Natural killer cell (primary cell): ENCODE results near the gene CCDC178. TPM values are rescaled to one million over a fixed set of nuclear protein-coding genes. Genes with fewer than 3 reads are reported as not detected.

Experiments used
- ATAC-seq, 3 donors: fragments of 150-1000 bp in 2 of 3; fragments of 200-7000 bp in 1 of 3; cut with Tn5 transposase; 1 replicate in 1 of 3; 2 replicates in 2 of 3; pipeline ENCODE4 v1.10.0; 2021; ENCODE audit warnings: mild to moderate bottlenecking in 2 of 3, moderate library complexity in 2 of 3
- DNase-seq, 2 donors: peaks; one replicate each; pipeline versions ENCODE4 v3.0.0 to v3.0.0-alpha.2; 2013 to 2021; ENCODE audit warnings: mixed read lengths in 1 of 2
- H3K27ac ChIP-seq: one replicate; pipeline ENCODE4 v1.5.1; 2013; ENCODE audit warnings: mild to moderate bottlenecking, low read length
- H3K27me3 ChIP-seq: one replicate; pipeline ENCODE4 v1.6.1; 2013; ENCODE audit warnings: low read length; ENCODE audit not compliant: control insufficient read depth, insufficient read depth
- H3K36me3 ChIP-seq: one replicate; pipeline ENCODE4 v1.6.1; 2013; ENCODE audit warnings: low read length; ENCODE audit not compliant: control insufficient read depth, insufficient read depth
- H3K4me1 ChIP-seq: one replicate; pipeline ENCODE4 v1.6.1; 2013; ENCODE audit warnings: low read length; ENCODE audit not compliant: control insufficient read depth, insufficient read depth
- H3K4me3 ChIP-seq: one replicate; pipeline ENCODE4 v1.5.1; 2013; ENCODE audit warnings: low read length
- H3K9me3 ChIP-seq: one replicate; pipeline ENCODE4 v1.6.1; 2013; ENCODE audit warnings: low read length; ENCODE audit not compliant: control insufficient read depth, insufficient read depth
- H3K27ac Mint-ChIP-seq, 2 donors: one replicate each; pipeline ENCODE4 v1.8.0; 2022; ENCODE audit warnings: mild to moderate bottlenecking in 2 of 2, mixed read lengths in 2 of 2, moderate library complexity in 1 of 2
- H3K27me3 Mint-ChIP-seq, 2 donors: one replicate each; pipeline ENCODE4 v1.8.0; 2022; ENCODE audit warnings: low read depth in 2 of 2, mixed read lengths in 2 of 2
- H3K36me3 Mint-ChIP-seq: one replicate; pipeline ENCODE4 v1.8.0; 2022; ENCODE audit warnings: mixed read lengths
- H3K4me1 Mint-ChIP-seq, 2 donors: one replicate each; pipeline ENCODE4 v1.8.0; 2022; ENCODE audit warnings: mixed read lengths in 2 of 2
- H3K4me3 Mint-ChIP-seq: one replicate; pipeline ENCODE4 v1.8.0; 2022; ENCODE audit warnings: mild to moderate bottlenecking, moderate library complexity, mixed read lengths
- H3K9me3 Mint-ChIP-seq, 2 donors: one replicate each; pipeline ENCODE4 v1.8.0; 2022; ENCODE audit warnings: mixed read lengths in 2 of 2
- CTCF ChIP-seq: fragments of 200-600 bp; IDR thresholded peaks from one replicate; pipeline ENCODE4 v1.8.0; 2022; ENCODE audit warnings: antibody characterized with exemption
- WGBS: methylation state at CpG from one replicate; pipeline ENCODE4 v1.1.7; 2013; ENCODE audit warnings: missing lambda C conversion rate; ENCODE audit not compliant: insufficient coverage; 5-methylcytosine and 5-hydroxymethylcytosine counted together
- intact Hi-C: fragments of 100-400 bp; cut with micrococcal nuclease; formaldehyde crosslinking; loops from one replicate; pipeline ENCODE4 v1.14.2; 2022
- total RNA-seq, 4 donors: library from RNA; stranded (reverse); fragments of 120-200 nt in 1 of 4; gene quantifications; one replicate each; pipeline versions ENCODE4 v1.2.3 to v1.2.4, GENCODE V29; 2013 to 2022

Gene CCDC178
- total RNA-seq, 3 donors from 2014 or later (not counting 1 experiment from before 2014, with no cell fraction given): not detected

GRCh38 chr18:33194793-33195192 lies 245.7 kb downstream of the CCDC178 start:
- intact Hi-C loops: no loop called here

GRCh38 chr18:33184958-33185357 lies 255.6 kb downstream of the CCDC178 start:
- 92% methylated on average over 3 of the region's 3 CpGs for WGBS
- Mint-ChIP-seq H3K27ac (no peak overlapping the region), H3K4me1 (no peaks in the 10 kb centered on the region), H3K27me3 (no peaks in the 10 kb centered on the region), H3K36me3 (no peaks in the 10 kb centered on the region), H3K4me3 (no peak overlapping the region), H3K9me3 (peaks cover 0 to 14% of the 10 kb centered on the region in 2 donors)
- Histone ChIP-seq H3K27me3 (no peaks in the 10 kb centered on the region), H3K36me3 (no peaks in the 10 kb centered on the region), H3K27ac (no peak overlapping the region), H3K4me1 (no peaks in the 10 kb centered on the region), H3K9me3 (no peaks in the 10 kb centered on the region), H3K4me3 (no peak overlapping the region)
- DNase-seq: no peak
- intact Hi-C loops: no loop called here
- no peak for TF ChIP-seq CTCF
- no peak for ATAC-seq

More at GRCh38 chr18:33194793-33195192, 245.7 kb downstream of the CCDC178 start:
- no peak overlapping the region for H3K27ac ChIP-seq
- no peak for TF ChIP-seq CTCF
- no peaks in the 10 kb centered on the region for H3K4me1 Mint-ChIP-seq
- H3K36me3 ChIP-seq: no peaks in the 10 kb centered on the region
- H3K9me3 Mint-ChIP-seq: peaks cover 6 to 16% of the 10 kb centered on the region in 2 donors
- H3K4me3 Mint-ChIP-seq: no peak overlapping the region
- no peaks in the 10 kb centered on the region for H3K4me1 ChIP-seq
- DNase-seq (no peak), ATAC-seq (no peak)
- H3K27ac Mint-ChIP-seq: no peak overlapping the region
- no peak overlapping the region for H3K4me3 ChIP-seq
- no peaks in the 10 kb centered on the region for H3K9me3 ChIP-seq
- no peaks in the 10 kb centered on the region for H3K27me3 Mint-ChIP-seq
- H3K27me3 ChIP-seq: no peaks in the 10 kb centered on the region
- no peaks in the 10 kb centered on the region for H3K36me3 Mint-ChIP-seq

DNA sequence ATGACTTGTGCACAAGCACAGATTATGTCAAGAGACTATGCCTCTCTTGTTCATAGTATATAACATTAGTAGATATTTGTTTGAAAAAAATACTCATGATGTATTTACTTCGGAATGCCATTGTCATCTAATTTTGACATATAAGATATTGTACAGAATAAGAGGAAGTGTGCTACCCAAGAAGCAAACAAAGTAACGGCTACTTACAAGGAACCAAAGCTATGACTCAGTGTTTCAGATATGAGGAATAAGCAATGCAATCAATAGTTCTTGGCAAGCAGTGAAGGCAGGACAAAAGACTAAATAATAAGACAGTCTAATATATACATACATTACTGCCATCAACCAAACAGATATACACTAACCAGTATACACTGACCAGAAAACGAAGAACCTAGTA lies 256.3 kb downstream of the CCDC178 start:
- no peaks in the 10 kb centered on the region for H3K36me3 ChIP-seq
- 0% methylated on average over 1 of the region's 3 CpGs for WGBS
- no peak overlapping the region for H3K27ac ChIP-seq
- DNase-seq (no peak), ATAC-seq (no peak)
- H3K4me1 ChIP-seq: no peaks in the 10 kb centered on the region
- H3K27me3 Mint-ChIP-seq: no peaks in the 10 kb centered on the region
- H3K27ac Mint-ChIP-seq: no peak overlapping the region
- peaks cover 0 to 14% of the 10 kb centered on the region in 2 donors for H3K9me3 Mint-ChIP-seq
- H3K27me3 ChIP-seq: no peaks in the 10 kb centered on the region
- no peaks in the 10 kb centered on the region for H3K9me3 ChIP-seq
- no peaks in the 10 kb centered on the region for H3K36me3 Mint-ChIP-seq
- TF ChIP-seq CTCF: no peak
- intact Hi-C loops: no loop called here
- no peak overlapping the region for H3K4me3 ChIP-seq
- no peak overlapping the region for H3K4me3 Mint-ChIP-seq
- no peaks in the 10 kb centered on the region for H3K4me1 Mint-ChIP-seq

DNA sequence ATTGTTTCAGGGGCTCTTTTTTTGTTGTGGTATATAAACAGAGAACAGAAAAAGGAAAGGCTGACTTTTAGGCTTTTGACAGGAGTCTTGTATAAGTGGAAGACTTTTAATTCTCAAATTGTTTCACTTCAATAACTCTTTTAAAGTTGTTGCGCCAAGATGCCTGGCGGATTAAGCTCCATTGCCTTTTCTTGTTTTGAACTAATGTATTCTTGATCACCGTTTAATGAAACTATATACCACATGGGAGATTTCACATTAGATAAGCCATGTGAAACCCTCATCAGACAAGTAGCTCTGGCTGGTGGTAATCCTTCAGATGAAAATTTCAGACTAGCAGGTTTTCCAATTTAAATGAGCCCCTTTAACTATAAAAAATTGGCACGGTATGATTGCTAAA lies 257.4 kb downstream of the CCDC178 start:
- intact Hi-C loops: no loop called here
- Mint-ChIP-seq H3K9me3 (peaks cover 0 to 9% of the 10 kb centered on the region in 2 donors), H3K27me3 (no peaks in the 10 kb centered on the region), H3K36me3 (no peaks in the 10 kb centered on the region), H3K27ac (no peak overlapping the region), H3K4me3 (no peak overlapping the region), H3K4me1 (no peaks in the 10 kb centered on the region)
- Histone ChIP-seq H3K9me3 (no peaks in the 10 kb centered on the region), H3K4me3 (no peak overlapping the region), H3K27me3 (no peaks in the 10 kb centered on the region), H3K4me1 (no peaks in the 10 kb centered on the region), H3K36me3 (no peaks in the 10 kb centered on the region), H3K27ac (no peak overlapping the region)
- 93% methylated on average over 3 of the region's 4 CpGs for WGBS
- no peak for DNase-seq
- no peak for TF ChIP-seq CTCF
- no peak for ATAC-seq
